Right ventricle myocardium inferior (tissue), 1 donor: ENCODE data around the gene COL27A1. TPM values are rescaled to one million over a fixed set of nuclear protein-coding genes. Genes with fewer than 3 reads are reported as not detected.

Experiments
- ATAC-seq: fragments of 200-7000 bp; cut with Tn5 transposase; one replicate; pipeline ENCODE4 v1.9.1; 2020; ENCODE audit warnings: mild to moderate bottlenecking, moderate library complexity
- DNase-seq: peaks from one replicate; pipeline ENCODE4 v3.0.0; 2021; ENCODE audit errors: missing footprints
- intact Hi-C: fragments of 100-400 bp; cut with DNase I; formaldehyde crosslinking; loops from one replicate; pipeline ENCODE4 v1.11.0; 2022
- total RNA-seq: library from RNA; stranded (reverse); fragmentation: NEBNext Ultra II Directional; extraction: Animal tissue kit (Norgen Biotek cat#: 25700); gene quantifications from one replicate; pipeline ENCODE4 v1.2.1, GENCODE V29; 2021
- donor health status: DM: no; HTN: yes; CAD: no; lungs with severe emphysema.

COL27A1 gene
- total RNA-seq, 1 donor from 2014 or later: 9.8 TPM

DNA sequence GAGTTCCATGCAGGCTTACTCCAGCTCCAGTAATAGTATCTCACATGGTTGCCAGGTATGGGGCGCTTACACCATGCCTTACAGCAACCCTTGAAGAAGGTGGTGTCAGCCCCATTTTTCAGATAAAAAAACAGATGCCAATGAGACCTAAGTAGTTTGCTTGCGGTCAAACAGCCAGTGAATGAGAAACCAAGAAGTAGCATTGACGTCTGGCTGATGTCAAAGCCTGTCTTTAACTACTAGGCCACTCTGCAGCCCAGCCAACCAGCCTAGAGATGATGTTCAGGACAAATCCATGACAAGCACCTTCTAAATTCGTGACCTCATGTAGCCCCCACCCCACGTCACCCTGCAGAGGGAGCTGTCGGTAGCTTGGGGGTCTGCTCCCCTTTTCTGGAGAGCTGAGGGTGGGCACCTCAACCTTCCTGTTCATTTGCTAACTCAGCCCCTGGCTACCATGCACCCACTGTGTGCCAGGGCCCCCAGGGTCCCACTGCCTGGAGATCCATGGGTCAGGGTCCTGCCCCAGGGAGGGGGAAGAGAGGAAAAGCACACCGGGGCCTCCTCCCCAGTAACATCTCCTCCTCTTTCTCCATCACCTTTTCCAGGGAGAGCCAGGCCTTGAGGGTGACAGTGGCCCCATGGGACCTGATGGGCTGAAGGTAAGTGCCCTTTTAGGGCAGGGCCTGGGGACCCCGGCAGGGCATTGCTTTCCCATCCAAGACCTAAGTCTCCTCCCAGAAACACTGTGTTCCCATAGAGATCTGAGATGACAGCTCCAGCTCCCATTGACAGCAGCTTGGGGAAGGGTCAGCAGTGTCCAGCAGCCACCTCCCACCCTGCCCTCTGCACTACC lies 115.0 kb downstream of the COL27A1 start:
- DNase-seq (no peak), ATAC-seq (no peak)
- intact Hi-C loops: loop anchor here (2.0 kb wide), 1 partner anchor 116 kb away; the partner anchor contains the start of gene COL27A1

DNA sequence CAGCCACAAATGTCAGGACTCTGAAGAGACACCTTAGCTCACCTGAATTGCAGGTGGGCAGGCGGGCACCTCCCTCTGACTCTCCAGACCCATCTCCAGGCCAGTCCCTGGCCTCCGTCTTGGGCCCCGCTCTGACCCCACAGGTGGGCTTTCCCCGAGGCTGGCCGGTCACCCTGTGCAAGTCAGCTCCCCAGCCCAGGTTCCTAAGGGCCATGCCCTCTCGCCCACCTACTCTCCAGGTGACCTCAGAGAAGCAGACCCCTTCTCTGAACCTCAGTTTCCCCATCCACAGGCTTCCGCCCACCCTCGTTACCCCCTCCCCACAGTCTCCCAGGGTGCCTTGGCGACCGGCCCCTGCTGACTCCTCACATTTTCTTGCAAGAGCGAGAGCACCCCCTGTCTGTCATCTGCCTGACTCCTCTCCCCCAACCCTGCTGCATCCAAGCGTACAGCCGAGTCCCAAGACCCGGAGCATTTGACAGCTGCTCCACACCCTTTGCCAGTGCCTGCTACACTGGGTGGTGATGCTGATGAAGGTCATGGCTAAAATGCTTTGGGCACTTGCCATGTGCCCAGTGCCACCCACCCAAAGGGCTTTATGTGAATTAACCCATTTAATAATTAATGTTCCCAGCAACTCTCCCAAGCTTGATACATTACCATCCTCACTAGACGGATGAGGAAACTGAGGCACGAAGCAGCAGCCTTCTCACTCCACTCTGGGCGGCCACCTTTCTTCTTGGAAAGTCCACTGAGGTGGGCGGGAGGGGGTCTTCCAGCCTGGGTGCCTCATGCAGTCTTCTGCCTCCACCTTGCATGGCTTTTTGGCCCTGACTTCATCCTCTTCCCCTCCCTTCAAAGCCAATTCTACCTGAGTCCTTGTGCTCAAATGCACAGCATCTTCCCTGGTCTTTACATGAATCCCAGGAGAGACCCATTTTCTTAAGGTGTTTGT lies 116.5 kb downstream of the COL27A1 start:
- ATAC-seq (peak; percentile 66), DNase-seq (no peak)
- intact Hi-C loops: loop anchor here (1.0 to 2.0 kb wide), 2 partner anchors 117 to 164 kb away; partner anchors contain the start of gene COL27A1

DNA sequence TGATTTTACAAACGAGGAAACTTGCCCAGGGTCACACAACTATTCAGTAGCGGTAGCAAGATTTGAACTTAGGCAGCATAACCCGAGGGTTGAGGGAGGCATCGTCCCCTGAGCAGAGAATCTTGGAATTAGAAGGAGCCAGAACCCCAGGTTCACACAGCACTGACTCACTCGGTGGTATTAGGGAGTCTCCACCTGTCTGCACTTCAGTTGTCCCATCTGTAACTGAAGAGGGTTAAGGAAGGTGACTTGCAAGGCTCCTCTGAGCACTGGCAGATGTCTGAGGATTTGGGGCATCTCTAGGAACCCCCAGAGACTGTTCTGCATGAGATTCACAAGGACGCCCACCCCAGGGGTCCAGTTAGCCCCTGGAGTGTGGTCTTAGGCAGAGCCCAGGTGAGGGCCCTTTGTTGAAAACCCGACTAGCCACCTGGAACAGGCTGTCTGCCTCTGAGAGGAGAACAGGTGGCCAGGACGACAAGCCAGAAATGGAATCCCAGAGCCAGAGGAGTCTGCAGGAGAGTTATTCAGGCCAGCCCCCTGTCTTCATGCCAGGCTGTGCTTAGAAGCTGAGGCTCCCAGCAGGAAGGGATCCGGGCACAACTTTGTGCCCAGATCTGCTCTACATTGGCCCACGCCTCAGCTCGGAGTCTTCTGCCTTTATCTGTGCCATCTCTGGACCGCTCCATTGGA lies 117.5 kb downstream of the COL27A1 start:
- DNase-seq: no peak
- no peak for ATAC-seq

DNA sequence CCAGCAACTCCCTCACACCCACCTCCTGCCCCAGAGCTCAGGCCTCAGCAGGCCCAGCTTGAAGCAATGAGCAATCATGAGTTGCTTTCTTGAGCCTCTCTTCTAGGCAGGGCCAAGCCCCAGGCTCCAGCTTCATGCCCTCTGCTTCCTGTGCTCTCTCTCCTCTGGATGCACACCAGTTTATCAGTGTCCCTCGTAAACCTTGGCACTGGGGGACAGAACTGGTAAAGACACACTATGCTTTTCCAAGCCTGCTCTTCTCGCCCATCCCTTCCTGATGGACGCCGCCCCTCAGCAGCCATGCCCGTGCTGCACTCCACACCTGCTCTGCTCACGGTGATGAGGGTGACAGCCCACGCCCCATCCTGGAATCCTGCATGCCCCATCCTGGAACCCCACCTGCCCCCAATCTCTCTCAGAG lies 118.1 kb downstream of the COL27A1 start:
- ATAC-seq: no peak
- intact Hi-C loops: no loop called here
- no peak for DNase-seq

More for the DNA sequence above, 117.5 kb downstream of the COL27A1 start:
- intact Hi-C loops: loop anchor here (1.0 kb wide), 1 partner anchor 165 kb away; no protein-coding TSS in a partner anchor

DNA sequence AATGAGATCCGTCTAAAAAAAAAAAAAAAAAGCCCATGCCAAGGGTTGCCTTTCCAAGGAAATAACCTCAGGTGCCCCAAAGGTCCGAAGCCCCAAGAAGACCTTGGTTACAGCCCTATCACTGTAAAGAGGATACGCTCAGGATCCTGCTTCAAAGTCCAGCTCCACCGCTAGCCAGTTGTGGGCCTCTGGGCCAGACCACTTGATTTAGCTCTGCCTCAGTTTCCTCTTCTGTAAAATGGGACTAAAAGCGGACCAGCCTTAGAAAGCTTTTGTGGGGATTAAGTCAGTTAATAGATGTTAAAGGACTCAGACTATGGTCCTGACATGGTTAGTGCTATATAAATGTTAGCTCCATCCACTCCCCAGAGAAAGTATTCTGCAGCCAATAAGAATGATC lies 118.9 kb downstream of the COL27A1 start:
- DNase-seq (no peak), ATAC-seq (no peak)
- intact Hi-C loops: no loop called here

DNA sequence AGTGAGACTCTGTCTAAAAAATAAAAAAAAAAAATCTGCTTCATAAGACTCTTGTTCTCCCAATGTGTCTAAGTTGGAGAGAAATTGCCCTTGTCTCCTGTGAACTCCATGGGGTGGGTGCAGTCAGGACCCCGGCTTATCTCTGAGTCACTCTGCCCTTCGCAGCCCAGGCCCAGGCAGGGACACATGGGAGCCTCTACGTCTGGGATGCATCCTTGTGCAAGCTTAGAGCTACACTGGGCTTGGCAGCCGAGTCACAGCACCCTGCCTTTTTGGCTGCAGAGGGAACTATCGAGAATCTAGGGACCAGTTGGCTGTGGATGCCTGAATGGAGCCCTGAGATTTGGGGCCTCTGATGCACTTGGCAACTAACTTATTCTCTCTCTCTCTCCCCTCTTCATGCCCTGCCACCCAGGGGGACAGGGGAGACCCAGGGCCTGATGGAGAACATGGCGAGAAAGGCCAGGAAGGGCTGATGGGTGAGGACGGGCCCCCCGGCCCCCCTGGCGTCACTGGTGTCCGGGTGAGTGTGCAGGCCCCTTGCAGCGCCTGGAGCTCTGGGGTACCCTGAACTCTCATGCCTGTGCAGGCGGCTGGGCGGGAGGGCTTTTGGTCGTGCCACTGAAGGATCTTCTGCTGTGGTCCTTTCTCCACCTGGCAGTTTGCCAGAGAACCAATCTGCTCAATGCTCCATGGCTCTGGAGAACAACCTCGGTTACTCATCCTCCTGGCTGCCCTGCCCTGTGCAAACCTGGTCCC lies 120.1 kb downstream of the COL27A1 start:
- DNase-seq (no peak), ATAC-seq (no peak)
- intact Hi-C loops: no loop called here

DNA sequence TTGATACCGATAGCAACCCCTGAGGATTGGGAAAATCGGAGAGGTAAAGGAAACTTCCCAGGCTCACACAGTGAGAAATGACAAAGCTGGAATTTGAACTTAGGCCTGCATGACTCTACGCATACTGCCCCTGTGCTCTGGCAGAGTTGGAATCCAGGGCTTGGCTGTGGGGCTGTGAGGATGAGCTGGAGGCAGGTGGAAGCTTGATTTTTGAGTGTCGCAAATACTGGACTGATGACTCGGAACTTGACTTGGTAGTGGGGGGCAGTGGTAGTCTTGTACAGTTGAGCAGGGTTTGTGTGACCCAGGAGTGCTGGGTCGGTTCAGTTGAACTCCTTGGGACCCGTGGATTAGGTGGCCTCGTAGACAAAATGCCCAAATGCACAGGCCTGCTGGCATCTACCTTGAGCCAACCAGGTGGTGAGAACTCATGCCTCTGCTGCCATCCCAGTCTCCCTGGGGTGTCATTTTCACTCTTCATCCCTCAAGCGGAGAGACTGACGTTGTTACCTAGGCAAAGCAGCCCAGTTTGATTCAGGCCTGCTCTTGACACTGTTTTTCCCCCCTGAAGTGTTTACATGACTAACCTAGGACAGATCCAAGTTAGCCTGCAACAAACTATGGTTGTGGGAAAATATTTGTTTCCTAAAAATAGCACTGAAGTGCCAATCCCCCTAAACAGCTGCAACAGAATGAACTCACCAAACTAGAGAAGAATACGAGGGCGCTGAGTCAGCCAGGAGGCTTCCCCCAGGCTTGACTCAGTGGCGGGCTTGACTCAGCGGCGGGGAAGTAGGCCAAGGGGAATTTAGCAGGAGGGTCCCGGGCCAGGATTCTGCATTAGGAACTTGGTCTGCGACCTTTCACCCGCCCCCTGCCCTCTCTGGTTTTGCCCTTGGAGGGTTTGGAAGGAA lies 121.8 kb downstream of the COL27A1 start:
- DNase-seq: no peak
- intact Hi-C loops: no loop called here
- no peak for ATAC-seq

DNA sequence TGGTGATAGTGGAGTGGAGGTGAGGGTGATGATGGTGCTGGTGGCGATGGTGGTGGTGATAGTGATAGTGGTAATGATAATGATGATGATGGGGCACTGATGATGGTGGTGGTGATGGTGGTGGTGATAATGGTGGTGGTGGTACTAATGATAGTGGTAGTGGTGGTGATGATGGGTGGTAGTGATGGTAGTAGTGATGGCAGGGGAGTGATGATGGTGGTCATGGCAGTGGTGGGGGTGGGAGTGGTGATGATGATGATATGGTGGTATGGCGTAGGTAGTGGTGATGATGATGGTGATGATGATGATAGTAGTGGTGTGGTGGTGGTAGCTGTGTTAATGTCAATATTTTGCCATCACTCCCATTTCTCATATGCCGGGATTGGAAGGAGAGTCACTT lies 123.0 kb downstream of the COL27A1 start:
- intact Hi-C loops: no loop called here
- no peak for ATAC-seq
- DNase-seq: no peak

DNA sequence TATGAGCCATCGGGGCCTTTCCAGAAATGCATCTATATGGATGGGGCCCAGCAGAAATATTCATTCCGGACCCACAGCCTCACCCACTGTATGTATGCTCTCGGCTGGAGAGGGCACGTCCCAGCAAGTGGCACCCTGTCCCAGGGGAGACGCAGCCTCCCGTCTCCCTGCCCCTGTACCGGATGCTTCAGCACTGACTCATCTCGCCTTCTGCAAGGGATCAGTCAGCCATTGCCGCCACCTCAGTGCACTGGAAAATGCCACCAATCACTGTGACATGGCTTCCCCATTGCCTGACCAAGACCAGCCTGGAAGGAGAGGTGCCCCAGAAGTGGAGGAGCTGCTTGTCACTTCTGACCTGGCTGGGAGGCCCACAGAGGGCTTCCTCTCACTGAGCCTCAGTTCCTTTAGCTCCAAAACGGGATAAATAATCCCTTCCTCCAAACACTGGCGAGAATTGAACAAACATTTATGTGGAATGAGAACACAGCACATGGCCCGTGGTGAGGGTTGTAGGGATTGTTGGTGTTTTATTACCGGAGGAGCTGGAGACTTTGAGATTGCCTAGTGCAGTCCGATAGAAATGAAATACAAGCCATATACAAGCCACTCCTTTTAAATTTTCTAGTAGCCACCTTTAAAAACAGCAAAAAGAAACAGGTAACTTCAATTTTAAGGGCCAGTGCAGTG lies 123.7 kb downstream of the COL27A1 start:
- intact Hi-C loops: no loop called here
- no peak for DNase-seq
- ATAC-seq: no peak

DNA sequence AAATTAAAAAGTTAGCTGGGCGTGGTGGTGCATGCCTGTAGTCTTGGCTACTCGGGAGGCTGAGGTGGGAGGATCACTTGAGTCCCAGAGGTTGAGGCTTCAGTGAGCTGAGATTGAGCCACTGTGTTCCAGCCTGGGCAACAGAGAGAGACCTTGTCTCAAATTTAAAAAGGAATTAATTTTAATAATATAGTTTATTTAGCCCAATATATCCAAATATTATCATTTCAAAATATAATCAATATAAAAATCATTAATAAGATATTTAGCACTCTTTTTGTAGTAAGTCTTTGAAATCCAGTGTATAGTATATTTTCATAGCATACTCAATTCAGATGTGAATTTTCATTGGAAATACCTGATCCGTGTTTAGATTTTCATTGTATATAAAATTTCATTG lies 124.4 kb downstream of the COL27A1 start:
- ATAC-seq (no peak), DNase-seq (no peak)
- intact Hi-C loops: no loop called here

DNA sequence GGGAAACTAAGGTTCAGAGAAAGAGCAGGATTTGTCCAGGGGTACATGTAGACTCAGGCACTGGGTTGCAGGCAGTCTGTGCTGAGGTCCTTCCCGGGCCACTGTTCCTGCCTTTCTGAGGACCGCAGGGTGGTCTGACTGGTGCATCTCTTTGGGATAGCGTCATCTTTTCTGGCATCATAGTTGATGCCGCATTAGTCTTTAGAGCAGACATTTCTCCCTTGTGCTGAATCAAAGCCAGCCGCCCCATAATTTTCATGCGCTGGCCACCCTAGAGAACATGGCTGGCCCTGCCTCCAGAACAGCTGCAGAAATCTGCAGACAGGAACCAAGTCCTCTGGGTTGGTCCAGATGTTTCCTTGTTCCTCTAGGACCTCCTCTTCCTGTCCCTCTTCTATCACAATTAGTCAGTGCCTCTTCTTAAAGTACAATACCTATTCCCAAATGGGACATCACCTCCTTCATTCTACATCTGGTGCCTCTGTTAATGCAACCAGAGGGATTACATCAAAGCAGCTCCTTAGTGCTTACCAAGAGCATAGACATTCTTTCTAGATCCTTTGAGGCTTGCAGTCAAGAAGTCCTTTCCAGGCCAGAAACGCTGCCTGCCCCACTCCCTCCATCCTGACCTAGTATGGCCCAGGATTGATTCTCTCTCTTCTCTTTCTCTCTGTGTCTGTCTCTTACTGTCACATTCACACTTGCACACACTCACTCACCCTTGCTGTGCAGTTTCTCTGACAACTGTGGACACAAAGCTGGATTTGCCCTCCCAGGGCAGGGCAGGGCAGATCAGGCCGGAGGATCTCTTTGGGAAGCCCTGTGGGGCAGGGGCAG lies 125.5 kb downstream of the COL27A1 start:
- no peak for DNase-seq
- intact Hi-C loops: no loop called here
- ATAC-seq: peak; percentile 72

DNA sequence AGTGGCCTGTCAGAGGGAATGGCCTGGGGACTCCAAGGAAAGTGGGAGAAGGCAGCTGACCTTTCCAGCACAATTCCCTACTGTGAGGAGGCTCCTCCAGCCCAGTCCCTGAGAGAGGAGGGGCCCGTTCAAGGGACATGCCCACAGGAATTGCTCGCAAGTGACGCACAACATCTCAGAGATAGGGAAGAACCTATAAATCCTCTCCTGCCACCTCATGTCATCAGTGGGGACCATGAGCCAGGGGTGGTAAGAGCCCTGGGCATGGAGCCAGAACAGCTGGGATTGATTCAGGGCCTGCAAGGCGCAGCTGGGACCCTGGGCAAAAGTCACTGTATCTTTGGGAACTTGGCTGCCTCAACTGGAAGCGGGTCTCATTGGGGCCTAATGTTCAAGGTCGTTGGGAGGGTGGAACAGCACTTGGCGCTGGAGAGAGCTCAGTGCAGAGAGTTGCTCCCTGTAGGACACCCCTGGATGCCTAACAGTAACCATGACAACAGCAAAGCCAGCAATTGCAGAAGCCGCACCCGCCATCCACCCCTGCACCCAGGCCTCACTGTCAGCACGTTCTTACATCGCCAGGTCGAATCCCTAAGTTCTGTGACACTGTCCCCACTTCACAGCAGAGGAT lies 126.3 kb downstream of the COL27A1 start:
- intact Hi-C loops: no loop called here
- peak; percentile 81 for DNase-seq
- ATAC-seq: peak; percentile 88

DNA sequence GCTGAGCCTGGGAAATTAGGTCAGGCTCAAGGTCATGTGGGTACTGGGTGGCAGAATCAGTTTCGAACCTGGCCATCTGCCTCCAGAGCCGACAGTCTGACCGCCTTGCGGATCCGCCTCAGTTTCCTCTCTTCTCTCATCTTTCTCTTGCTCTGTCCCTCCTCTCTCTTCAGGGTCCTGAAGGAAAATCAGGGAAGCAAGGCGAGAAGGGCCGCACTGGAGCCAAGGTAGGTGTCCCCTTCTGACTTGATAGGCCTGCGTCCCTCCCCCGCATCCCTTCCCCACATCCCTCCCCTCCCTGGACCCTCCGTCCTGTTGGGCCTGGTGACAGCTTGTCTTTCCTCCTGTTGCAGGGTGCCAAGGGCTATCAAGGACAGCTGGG lies 126.8 kb downstream of the COL27A1 start:
- no peak for ATAC-seq
- DNase-seq: no peak
- intact Hi-C loops: no loop called here

DNA sequence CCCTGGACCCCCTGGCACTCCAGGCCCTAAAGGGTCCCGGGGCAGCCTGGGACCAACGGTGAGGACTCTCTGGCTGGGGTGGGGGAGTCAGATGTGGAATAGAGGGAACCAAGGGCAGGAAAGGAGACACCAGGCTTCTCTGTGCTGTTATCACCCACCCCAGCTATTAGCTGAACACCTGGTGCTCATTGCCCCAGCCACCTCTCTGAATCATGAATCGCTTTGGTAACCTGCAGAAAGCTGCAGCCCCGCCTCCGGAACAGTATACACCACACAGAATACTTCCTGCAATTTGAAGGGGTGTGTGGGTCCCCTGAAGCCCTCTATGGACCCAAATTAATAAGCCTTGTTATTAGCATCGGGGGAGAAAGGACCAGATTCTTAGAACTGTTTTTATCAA lies 127.2 kb downstream of the COL27A1 start:
- ATAC-seq (no peak), DNase-seq (no peak)
- intact Hi-C loops: no loop called here

DNA sequence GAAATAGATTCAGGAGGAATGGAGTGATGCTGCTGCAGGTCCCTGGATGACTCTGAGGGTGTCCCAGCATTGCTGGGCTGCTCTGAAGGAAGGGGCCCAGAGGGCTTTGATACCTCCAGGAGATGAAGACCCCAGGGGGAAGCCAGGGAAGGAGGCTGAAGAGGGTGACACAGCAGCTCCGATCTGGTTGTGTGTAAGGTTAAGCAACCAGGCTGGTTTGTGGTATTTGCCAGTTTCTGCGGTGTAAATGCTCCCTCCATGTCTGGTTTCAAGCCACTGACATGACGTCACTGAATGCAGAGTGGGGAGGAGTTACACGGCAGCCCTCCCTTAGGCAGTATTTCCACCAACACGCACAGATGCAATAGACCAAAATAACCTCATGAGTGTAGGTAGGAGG lies 127.6 kb downstream of the COL27A1 start:
- DNase-seq: no peak
- intact Hi-C loops: no loop called here
- no peak for ATAC-seq
